ENCODE data around the gene SDK1. TPM values are rescaled to one million over a fixed set of nuclear protein-coding genes. Genes with fewer than 3 reads are reported as not detected.
"Not testable (repeated sequence)": the region's sequence is repeated elsewhere in the genome, so short reads cannot be mapped to it uniquely, and the experiment has no call there.

Gene SDK1
- total RNA-seq, 1 donor from 2014 or later: 1.1 TPM

- DNase-seq (ENCODE audit: low read depth, low spot score): no peak
Measured at GRCh38 chr7:3649678-3650440, 348.8 kb downstream of the SDK1 start.

DNA sequence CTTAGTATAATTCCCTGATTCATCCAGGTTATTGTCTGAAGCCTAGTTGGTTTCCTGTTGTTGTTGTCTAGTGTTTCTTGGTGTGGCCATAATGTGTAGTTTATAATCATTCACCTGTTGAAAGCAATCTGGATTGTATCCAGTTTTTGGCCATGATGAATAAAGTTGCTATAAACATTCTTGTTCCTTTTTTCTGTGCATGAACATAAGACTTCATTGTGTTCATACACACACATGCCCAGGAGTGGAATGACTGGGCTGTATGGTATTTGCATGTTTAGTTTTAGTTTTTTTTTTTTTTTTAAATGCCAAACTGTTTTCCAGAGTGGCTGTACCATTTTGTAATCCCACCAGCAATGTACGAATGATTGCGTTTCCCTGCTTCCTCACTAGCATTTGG is 349.8 kb downstream of the SDK1 start:
- no peak for DNase-seq (ENCODE audit: low read depth, low spot score)

GRCh38 chr7:3655635-3656034 is 354.6 kb downstream of the SDK1 start:
- DNase-seq (ENCODE audit: low read depth, low spot score): no peak

DNA sequence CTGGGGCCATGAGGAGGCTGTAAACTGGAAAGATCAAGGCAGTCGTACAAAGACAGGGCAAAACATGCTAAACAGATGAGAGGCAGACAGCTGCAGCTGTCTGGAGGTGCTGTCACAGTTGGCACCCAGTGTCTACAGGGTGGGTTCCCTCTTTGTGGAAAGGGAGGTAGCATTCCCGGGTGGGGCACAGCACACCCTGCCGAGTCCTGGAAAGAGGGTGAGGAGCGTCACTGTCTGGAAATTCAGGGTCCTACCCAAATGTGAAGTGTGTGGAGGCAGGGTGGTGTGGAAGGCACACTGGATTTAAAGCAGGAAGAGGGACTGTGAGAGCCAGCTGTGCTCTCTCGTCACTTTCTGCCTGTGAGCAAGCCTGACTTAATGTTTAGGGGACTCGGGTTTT is 356.2 kb downstream of the SDK1 start:
- DNase-seq (ENCODE audit: low read depth, low spot score): no peak

- no peak for DNase-seq (ENCODE audit: low read depth, low spot score)
Measured at GRCh38 chr7:3668743-3669142, 367.7 kb downstream of the SDK1 start.

GRCh38 chr7:3670898-3671297 is 369.8 kb downstream of the SDK1 start:
- DNase-seq (ENCODE audit: low read depth, low spot score): no peak

DNA sequence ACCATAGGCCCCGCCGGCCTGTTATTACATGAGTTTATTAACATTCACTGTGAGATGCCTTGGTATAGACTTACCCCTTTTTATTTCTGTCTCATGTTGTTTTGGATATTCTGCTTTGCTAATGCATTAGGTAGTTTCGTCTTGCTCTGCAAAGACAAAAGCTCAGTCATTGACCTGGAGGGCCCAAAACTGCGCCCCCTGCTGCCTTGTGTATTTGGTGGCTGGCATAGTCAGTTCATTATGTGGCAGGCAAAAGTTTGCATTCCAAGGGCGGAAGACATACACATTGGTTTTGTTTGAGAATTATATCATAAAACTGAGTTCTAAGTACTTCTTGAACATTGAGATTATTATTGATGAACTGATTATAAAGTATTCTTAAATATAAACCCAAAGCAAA is 372.5 kb downstream of the SDK1 start:
- DNase-seq (ENCODE audit: low read depth, low spot score): no peak

- no peak for DNase-seq (ENCODE audit: low read depth, low spot score)
Measured at GRCh38 chr7:3678314-3678810, 377.3 kb downstream of the SDK1 start.

DNA sequence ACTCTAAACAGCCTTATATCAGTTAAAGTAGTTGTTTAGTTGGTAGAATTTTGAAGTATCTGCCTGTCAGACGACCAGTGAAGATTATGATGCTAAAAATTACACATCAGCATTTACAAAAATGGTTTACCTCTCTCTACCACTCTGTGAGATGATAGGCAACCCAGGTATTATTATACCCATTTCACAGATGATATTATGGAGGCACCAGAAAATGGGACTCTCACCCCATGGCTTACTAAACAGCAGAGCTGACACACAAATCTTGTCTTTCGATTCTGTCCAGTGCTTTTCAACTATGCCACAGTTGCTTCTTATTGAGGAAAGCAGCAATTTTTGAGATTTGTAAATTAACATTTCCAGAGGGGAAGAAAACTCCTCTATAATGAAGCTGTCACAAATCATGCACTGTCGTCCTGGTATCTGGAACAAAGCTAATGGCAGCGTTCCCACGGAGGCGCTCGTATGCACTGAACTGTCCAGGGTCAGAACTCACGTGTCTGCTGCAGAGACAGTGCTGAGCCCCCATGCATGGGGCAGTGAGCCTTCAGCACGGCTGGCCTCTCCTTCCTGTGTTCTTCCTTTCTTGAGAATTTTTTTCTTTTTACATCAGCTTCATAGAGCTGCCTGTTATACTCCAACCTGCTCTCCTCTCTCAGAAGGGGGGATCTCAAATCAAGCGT is 381.1 kb downstream of the SDK1 start:
- DNase-seq (ENCODE audit: low read depth, low spot score): no peak

DNA sequence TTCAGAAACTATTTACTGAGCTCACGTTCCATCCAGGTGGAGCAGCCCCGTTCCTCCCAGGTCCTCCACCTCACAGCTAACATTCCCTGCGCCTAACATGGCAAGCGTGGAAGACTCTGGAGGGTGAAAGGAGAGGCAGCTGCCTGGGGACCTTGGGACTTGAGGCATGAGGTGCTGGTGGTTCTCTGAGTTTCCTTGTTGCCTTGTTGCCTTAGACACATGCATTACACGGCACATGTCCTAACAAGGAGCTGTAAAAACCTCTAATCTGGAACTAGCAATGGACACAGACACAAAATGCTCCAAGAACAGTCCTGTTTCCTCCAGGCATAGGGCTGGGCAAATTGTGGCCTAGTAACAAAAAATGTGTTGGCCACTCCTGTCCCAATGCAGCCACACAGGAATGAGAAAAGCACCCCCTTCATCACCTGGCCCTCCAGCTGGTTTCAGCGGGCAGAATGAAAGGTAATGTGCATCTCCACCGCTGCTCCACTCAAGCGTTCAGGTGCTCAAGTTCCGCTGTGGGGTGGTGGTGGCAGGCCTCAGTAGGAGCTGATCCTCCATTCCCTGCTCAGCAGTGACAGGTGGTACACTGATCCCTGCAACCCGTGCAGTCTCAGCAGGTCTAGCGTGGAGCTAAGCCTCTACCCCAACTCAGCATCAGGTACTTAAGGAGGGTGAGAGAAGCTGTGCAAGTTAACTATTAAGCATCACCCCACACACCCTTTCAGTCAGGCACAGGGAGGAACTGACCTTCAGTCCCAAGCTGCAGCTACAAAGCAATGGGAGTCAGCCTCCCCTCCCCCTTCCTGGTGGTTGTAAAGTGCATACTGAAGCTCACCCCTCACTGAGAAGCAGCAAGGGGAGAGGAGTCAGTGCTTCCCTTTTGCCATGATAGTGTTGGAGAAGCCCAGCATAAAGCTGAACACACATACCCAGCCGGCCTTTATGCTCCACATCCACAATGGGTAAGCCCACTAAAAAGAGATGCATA is 382.8 kb downstream of the SDK1 start:
- no peak for DNase-seq (ENCODE audit: low read depth, low spot score)

- no peak for DNase-seq (ENCODE audit: low read depth, low spot score)
Measured at GRCh38 chr7:3688071-3688470, 387.0 kb downstream of the SDK1 start.

GRCh38 chr7:3688842-3689241 is 387.8 kb downstream of the SDK1 start:
- DNase-seq (ENCODE audit: low read depth, low spot score): no peak

DNA sequence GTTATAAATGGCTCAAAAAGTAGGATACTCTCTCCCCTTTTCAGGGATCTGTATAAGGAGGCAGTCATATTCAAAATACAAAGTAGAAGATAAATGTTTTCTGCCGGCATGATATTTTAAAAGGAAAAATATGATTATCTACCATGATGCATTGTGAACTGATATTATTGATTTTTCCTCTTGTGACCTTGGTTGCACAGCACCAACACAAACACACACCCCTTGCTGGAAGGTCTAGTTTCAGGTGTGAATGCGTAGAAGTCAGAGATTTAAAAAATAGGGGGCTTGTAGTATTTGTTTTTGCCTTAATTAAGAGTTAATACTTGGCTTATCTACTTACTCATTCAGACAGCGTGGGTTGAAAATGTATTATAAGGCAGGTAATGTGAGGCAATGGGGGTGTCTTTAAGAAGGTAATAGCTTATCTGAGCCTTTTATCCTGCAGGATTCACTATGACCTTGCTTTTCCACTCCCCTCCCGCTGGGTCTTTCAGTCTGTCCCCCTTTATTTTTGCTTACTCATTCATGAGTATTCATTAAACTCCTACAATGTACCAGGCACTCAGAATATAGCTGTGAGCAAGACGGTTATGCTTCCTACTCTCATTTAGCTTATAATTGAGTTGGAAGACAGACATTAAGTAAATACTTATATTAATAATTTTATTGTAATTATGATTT is 390.6 kb downstream of the SDK1 start:
- no peak for DNase-seq (ENCODE audit: low read depth, low spot score)

DNA sequence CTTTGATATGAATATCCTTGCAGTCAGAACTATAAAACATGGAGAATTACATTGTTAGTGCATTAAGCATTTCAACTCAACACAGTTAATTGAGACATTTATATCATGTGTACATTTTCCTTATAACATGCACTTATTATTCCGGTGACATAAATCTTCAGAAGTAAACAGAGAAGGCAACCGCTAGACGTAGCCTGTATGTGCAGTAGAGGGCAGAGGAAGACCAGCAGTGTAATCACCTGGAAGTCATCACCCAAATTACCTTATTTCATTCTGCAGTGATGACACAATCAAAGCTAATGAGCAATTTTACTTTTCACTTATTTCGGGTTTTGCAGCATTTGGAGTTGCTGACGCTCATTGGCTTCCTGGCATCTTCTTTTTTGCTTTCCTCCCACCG is 394.6 kb downstream of the SDK1 start:
- no peak for DNase-seq (ENCODE audit: low read depth, low spot score)

DNA sequence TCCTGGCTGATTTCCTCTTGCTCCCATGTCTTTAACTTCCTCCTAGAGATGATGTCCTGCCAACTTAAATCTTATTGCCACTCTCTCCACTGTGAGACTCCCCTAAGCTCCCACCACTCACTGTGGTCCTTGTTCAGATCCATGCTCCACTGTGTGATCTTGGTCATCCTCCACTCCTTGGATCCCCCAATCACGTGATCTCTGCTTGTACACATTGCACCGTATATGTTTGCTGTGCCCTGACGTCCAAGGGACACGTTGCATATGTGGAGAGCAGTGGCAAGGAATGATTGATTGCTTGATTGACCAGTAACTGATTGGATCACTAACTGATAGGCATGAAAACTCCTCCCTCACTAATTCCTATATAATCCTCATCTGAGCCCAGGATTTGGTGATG is 395.1 kb downstream of the SDK1 start:
- no peak for DNase-seq (ENCODE audit: low read depth, low spot score)

GRCh38 chr7:3697472-3697871 is 396.4 kb downstream of the SDK1 start:
- DNase-seq (ENCODE audit: low read depth, low spot score): no peak

- no peak for DNase-seq (ENCODE audit: low read depth, low spot score)
Measured at GRCh38 chr7:3705258-3705657, 404.2 kb downstream of the SDK1 start.

GRCh38 chr7:3706091-3706490 is 405.0 kb downstream of the SDK1 start:
- DNase-seq (ENCODE audit: low read depth, low spot score): not testable (repeated sequence)

DNA sequence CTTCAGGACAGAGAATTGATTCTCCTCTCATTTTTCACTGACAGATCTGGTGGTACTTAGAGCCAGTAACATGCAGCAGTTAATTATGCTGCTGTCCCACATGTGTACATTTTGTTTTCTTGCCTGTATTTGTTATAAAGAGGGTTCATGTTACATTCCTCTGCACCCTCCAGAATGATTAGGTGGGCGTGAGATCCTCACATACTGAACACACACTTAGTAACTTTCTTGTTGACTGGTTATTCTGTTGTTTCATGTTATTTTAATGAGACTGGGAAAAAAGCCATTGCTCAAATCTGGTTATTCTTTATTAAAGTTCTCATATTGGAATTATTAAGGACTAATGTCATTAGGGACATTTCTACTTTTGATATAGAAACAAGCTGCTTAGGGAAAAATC is 409.1 kb downstream of the SDK1 start:
- no peak for DNase-seq (ENCODE audit: low read depth, low spot score)

DNA sequence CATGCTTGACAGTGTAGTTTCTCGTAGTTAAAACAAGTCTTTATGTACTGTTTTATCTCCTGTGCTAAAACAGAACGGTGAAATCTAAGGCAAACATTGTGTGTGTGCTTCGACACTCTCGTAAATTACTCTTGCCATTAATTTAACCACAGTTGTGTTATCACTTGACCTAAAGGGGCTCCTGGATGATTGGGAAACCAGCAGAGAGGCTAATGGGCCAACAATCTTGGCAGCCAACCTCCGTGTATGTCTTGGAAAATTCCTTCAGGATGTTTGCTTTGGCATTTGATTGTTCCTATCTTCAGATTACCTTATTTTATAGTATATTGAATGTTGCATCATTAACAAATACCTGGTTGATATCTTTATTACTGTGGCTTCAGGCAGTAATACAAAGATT is 409.5 kb downstream of the SDK1 start:
- DNase-seq (ENCODE audit: low read depth, low spot score): no peak

DNA sequence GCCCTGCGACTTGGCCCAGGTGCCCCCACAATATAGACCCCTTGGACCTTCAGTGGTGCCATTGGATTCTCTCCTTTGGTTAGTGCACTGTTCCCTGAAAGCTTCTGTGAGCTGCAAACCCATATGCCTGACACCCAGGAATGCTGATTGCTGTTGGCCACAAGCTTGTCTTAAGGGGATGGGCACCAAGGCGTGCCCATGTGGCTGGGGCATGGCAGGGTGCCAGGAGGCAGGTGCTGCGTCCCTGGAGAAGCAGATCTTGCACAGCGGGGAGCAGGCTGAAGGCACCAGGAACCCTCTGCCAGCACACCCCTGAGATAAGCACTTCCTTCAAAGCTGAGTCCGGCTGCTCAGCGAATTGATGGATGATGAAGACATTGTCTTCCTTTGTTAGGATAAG is 411.8 kb downstream of the SDK1 start:
- DNase-seq (ENCODE audit: low read depth, low spot score): no peak
